T-helper 1 cell treated with Interleukin-12 subunit alpha and Interleukin-12 subunit beta and Interleukin-4 antibody, amounts not matched to agents 30 ng/mL and 1 ng/mL, for 36 hours (primary cell): Measurements from ENCODE around the gene PYCR2. TPM values are rescaled to one million over a fixed set of nuclear protein-coding genes. Genes with fewer than 3 reads are reported as not detected.

Source experiments
- intact Hi-C: fragments of 100-400 bp; cut with micrococcal nuclease; formaldehyde crosslinking; loops from one replicate; pipeline ENCODE4 v1.15.1; 2024
- total RNA-seq: library from RNA; stranded (reverse); gene quantifications from 2 replicates; pipeline ENCODE4 v1.2.3, GENCODE V29; 2022

Gene PYCR2
- total RNA-seq, 1 donor from 2014 or later: 103 TPM

GRCh38 chr1:225896494-225896893 is 27.6 kb downstream of the PYCR2 start:
- intact Hi-C loops: loop anchor here (2.0 kb wide), 3 partner anchors 102 to 430 kb away; partner anchors contain the start of gene SDE2

- intact Hi-C loops: no loop called here
Observed at GRCh38 chr1:225892307-225892706, 31.7 kb downstream of the PYCR2 start.

DNA sequence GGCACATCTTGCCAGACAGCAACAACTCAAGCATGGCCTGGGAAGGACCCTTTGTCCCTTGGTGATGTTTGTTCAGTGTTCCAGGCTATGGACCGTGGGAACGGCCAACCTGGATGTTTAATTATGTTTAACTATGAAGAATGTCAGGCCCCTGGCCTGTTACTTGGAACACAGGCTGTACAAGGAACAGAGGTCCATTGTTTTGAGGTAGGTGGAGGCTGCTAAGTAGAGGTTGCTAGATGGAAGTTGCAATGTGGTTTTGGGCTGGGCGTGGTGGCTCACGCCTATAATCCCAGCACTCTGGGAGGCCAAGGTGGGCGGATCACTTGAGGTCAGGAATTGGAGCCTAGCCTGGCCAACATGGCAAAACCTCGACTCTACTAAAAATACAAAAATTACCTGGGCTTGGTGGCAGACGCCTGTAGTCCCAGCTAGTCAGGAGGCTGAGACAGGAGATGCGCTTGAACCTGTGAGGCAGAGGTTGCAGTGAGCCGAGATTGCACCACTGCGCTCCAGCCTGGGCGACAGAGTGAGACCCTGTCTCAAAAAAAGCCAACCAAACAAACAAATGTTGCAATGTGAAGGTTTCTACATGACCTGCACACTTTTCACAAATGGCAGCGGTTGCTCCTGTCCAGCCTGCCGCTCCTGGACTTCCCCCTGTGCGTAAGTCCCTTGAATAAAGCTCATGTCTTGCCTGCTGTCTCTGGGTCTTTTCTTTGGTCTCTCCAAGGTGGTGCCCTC is 32.6 kb downstream of the PYCR2 start:
- intact Hi-C loops: no loop called here

DNA sequence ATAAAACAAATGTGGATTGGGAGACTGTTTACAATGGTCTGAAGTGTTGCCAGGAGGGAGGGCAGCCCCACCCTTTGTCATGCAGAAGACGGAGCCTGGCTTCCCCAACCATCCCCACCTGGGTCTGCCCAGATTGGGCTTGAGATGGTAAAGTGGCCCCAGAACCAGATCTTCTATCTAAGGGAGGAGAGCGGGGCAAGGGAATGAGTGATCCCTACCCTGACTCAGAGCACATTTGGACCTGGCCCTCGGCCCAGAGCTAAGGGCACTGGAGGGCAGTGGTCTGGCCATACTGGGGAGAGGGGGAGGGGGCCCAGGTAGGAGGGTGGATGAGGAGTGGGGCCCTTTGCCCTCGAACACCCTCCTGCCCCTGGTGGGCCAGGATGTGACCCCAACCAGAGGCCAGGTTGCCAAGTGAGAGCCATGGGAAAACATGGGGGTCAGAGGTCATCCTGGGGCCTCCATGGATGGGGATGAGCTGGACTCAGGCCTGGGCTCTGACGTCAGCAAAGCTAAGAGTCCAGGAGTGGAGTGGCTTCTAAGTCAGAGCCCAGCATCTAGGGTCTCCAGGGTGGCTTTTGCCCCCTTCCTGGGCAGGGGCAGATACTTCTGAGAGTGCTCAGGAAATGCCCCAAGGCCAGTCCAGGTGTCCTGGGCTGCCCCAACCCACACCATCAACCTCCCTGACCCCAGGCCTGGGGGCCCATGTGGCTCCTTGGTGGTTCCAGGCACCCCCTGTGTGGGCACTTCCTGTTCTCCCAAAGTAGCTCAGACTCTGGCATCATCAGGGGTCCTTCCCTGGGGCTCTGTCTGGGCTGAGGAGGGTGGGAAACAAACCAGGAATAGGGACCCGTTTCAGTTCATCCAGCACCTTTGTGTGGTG is 33.5 kb downstream of the PYCR2 start:
- intact Hi-C loops: no loop called here

DNA sequence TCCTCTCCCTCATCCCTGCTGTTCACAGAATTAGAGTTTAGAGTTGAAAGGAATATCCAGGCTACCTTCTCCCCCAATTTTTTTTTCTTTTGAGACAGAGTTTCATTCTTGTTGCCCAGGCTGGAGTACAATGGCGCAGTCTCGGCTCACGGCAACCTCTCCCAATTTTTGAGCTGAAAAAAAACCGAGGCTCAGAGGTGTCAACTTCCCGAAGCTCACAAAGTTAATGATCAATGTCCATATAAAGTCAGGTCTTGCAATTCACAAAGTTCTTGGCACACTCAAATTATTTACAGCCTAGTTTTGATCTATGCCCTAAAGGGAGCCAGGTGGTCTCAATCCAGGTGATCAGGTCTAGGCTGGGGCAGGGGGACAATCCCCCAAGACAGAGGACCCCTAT is 34.3 kb downstream of the PYCR2 start:
- intact Hi-C loops: loop anchor here (10.0 kb wide), 1 partner anchor 1455 kb away; the partner anchor contains the start of gene WDR26

GRCh38 chr1:225888898-225889601 is 35.0 kb downstream of the PYCR2 start, which contains the start of gene LEFTY1:
TSS of gene LEFTY1 (minus strand) at chr1:225889146. CDS start at chr1:225889066, 80 bp downstream.
- intact Hi-C loops: loop anchor here (10.0 kb wide), 1 partner anchor 1454 kb away; the partner anchor contains the start of gene WDR26

- intact Hi-C loops: loop anchor here (10.0 kb wide), 1 partner anchor 1454 kb away; the partner anchor contains the start of gene WDR26
Observed at GRCh38 chr1:225888289-225888897, 35.7 kb downstream of the PYCR2 start.

DNA sequence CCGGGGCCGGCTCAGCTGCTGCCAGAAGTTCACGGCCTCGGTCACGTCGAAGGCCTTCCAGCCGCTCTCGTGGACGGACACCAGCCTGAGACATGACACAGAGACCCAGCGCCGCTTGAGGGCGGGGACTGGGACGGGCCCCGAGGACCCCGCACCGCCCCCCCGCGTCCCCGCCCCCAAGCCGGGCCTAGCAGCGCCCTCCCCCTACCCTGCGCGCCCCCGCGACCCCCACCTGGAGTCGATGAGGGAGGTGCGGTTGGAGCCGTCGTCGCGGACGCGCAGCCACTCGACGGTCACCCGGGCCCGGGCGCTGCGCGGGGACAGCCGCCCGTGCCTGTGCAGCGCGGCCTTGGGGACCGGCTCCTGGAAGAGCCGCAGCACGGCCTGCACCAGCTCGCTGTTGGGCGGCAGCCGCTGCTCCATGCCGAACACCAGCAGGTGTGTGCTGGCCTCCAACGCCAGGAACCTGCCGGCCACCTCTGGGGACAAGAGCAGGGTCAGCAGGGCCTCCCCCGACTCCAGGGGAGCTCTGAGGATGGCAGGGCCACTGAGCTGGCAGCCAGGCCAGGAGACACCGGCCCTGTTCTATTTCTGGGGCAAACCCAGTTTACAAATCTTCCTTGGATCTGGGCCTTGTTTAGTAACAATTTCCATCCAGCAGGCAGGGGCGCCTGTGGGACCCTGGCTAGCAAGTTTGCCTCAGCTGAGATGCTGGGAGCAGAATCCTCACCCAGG is 36.3 kb downstream of the PYCR2 start:
- intact Hi-C loops: loop anchor here (10.0 kb wide), 1 partner anchor 1453 kb away; the partner anchor contains the start of gene WDR26

- intact Hi-C loops: loop anchor here (10.0 kb wide), 1 partner anchor 1452 kb away; the partner anchor contains the start of gene WDR26
Observed at GRCh38 chr1:225887030-225887314, 37.1 kb downstream of the PYCR2 start.

DNA sequence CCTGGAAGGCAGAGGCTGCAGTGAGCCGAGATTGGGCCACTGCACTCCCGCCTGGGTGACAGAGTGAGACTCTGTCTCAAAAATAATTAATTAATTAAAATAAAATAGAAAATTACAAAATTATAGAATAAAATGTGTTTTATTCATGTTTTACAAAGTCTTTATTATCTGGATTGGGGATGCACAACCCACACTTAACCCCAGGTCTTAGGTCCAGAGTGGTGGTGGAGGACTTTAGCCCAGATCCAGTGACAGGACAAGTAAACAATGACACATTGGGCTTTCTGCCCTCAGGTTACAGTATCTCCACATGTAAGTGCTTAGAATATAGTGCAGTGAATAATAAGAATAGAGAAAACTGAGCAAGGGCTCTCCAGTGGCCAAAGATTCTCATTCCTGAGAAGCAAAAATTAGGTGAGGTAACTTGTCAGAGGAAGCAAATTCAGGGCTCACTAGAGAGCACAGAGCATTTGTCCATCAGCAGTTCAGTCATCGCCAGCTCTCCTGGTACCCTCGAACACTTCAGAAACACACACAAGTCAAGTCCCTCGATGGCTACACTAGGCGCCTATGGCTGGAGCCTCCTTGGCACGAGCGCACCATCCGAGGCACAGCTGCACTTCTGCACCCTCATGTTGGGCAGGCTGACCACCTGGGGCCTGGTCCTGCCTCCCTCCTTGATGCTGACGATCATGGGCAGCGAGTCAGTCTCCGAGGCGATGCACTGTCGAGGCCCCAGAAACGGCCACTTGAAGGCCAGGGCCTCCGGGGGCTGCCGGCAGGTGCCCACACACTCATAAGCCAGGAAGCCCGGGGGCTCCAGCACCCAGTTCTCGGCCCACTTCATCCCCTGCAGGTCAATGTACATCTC is 37.7 kb downstream of the PYCR2 start:
- intact Hi-C loops: loop anchor here (10.0 kb wide), 1 partner anchor 1452 kb away; the partner anchor contains the start of gene WDR26

DNA sequence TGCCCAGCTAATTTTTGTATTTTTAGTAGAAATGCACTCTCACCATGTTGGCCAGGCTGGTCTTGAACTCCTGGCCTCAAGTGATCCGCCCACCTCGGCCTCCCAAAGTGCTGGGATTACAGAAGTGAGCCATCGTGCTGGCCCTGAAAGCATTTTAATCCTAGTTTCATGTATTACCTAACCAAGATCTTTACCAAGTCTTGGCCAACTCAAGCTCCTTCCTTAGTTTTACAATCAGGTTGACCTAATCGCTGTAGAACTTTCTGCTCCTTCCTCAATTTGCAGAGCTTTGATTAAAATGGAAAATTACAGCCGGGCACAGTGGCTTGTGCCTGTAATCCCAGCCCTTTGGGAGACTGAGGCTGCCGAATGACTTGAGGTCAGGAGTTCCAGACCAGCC is 38.7 kb downstream of the PYCR2 start:
- intact Hi-C loops: loop anchor here (10.0 kb wide), 1 partner anchor 1451 kb away; the partner anchor contains the start of gene WDR26

GRCh38 chr1:225883616-225884265 is 40.3 kb downstream of the PYCR2 start:
- intact Hi-C loops: loop anchor here (5.0 to 10.0 kb wide), 5 partner anchors 114 to 1449 kb away; partner anchors contain the start of genes H3-3A, PARP1, SDE2 and WDR26

- intact Hi-C loops: loop anchor here (1.0 to 10.0 kb wide), 10 partner anchors 14 to 1448 kb away; partner anchors contain the start of genes H3-3A, LBR, PARP1 and PYCR2
Observed at GRCh38 chr1:225882694-225883615, 41.1 kb downstream of the PYCR2 start.

DNA sequence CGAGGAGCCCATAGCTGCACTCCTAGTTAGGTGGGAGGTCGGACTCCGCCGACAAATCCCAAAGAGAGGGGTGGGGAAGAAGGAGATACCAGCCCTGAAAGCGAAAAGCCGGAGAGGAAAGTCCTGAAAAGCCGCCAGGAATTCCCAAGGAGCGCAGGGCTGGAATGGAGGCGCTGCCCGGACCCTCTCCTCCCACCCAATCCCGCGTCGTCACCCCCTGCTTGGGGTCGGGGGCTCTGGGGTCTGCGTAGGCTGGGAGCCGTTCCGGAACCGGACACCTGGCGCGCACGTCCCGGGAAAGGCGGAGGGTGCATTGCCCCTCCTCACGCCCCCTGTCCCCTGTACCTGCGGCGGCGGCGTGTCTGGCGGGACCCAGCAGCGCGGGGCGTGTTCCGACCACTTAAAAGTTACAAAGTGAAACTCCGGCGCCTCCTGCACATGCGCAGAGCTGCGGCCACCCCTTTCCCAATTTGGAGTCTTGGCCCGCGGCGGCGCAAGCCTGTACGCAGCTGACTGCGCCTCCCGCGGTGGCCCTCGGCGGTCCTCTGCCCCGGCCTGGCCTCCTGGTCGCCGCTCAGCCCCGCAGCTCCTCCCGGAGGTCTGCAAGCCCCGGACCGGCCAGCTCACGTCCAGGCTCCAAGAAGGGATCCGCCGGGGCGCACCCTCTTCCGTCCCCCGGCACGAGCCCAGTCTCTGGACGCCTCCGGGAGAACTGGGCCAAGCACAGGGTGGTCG is 41.9 kb downstream of the PYCR2 start, which contains the start of gene TMEM63A:
Gene TMEM63A (minus strand): TSS at position 422 of the 735 bp plus-strand sequence. CDS start 4,800 bp downstream, outside the sequence.
- intact Hi-C loops: loop anchor here (1.0 to 10.0 kb wide), 11 partner anchors 15 to 1447 kb away; partner anchors contain the start of genes H3-3A, LBR, PARP1 and PYCR2

DNA sequence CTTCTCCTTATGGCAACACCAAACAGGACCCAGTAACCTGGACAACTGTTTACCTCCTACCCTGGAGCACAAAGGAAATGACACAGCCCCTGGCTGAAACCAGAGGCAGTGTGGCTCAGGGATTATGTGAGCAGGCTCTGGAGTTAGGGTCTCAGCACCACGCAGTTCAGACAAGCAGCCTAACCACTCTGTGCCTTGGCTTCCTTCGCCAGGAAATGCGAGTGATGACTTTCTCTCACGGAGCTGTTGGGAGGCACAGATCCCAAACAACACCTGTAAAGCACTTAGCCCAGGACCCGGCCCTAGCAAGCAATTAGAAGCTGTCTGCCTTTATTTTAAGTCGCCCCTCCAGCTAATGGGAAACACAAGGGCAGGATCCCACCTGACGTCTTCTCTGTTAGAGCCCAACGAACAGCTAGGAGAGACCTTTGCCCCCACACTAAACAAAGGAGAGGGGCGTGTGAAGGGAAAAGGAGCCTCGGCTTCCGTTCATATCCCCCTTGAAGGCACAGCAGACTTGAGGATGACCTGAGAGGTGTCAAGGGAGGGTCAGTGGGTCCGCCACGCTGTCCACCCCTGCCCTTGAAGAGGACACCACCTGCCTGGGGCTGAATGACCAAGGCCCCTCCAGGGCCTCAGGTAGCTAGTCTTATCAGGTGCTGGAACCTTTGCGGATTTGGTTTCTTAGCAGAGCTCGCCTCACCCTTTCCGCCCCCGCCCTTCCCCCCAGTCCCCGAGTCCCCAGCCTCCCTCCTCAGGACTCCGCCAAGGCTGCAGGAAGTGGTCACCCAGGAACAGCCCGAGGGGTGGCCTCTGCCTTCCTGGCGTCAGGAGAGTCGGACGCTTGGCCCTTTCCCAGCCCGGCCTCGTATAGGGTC is 42.7 kb downstream of the PYCR2 start:
- intact Hi-C loops: loop anchor here (1.0 to 10.0 kb wide), 6 partner anchors 15 to 1447 kb away; partner anchors contain the start of genes H3-3A, PARP1, SDE2 and WDR26
